ENCODE data around the gene DNAJC1.

DNAJC1 gene

GRCh38 chr10:21924511-21924910, 79.0 kb downstream of the DNAJC1 start:
- POLR2A ChIA-PET (ENCODE audit: low non-redundant PET), result no interaction called here
- TF ChIP-seq CTCF (conservative IDR thresholded peaks at IDR 0.05; ENCODE audit: low read depth), result no peak
- CTCF ChIA-PET, result no interaction called here
- no peak overlapping the region for H3K27ac ChIP-seq
- no peak for DNase-seq (ENCODE audit: low spot score)

DNA sequence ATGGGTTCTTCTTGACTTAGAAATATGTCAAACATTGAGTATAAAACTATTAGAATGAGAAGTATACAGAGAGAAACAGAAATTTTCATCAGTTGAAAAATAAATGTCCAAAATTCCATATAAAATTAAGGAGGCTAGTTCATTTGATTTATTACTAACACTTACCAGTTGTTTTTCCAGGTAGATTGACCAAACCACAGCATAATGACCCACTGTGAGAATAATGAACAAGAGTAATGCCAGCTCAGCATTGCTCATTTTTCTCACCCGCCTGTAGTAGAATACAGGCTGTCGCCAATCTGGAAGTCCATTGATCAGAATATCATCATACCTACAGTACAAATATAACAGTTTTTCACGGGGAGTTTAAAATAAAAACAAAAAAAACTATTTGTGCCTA, 82.9 kb downstream of the DNAJC1 start:
- ChIA-PET CTCF (interaction anchor here (0.5 kb wide), 1 partner anchor 1106 kb away, joined by 3 read pairs; no protein-coding TSS in a partner anchor), POLR2A (ENCODE audit: low non-redundant PET) (no interaction called here)
- DNase-seq (ENCODE audit: low spot score), result no peak
- no peak for TF ChIP-seq CTCF (conservative IDR thresholded peaks at IDR 0.05; ENCODE audit: low read depth)
- no peak overlapping the region for H3K27ac ChIP-seq

DNA sequence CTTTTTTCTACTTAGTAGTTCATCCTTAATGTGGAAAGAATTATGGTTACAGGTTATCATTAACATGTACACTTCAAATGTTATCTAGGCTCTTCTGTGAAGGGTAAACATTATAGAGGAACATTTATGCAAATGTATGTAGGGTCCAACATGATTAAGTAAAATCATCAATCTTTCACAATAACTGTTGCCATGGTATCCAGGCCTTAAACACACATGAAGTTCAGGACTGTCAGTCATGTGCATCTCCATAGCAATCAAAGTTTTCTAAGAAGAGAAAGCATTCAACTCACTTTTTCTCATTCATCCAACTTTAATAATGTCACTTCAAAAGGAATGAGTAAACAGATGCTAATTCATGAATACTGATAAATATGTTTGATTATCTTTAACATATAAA, 83.6 kb downstream of the DNAJC1 start:
- TF ChIP-seq CTCF (conservative IDR thresholded peaks at IDR 0.05; ENCODE audit: low read depth), result no peak
- DNase-seq (ENCODE audit: low spot score), result no peak
- CTCF ChIA-PET, result no interaction called here
- no peak overlapping the region for H3K27ac ChIP-seq
- POLR2A ChIA-PET (ENCODE audit: low non-redundant PET), result no interaction called here

GRCh38 chr10:21919117-21919516, 84.4 kb downstream of the DNAJC1 start:
- DNase-seq (ENCODE audit: low spot score), result no peak
- H3K27ac ChIP-seq, result no peak overlapping the region
- ChIA-PET CTCF (no interaction called here), POLR2A (ENCODE audit: low non-redundant PET) (no interaction called here)
- no peak for TF ChIP-seq CTCF (conservative IDR thresholded peaks at IDR 0.05; ENCODE audit: low read depth)

- no peak overlapping the region for H3K27ac ChIP-seq
- POLR2A ChIA-PET (ENCODE audit: low non-redundant PET), result interaction anchor here (0.7 kb wide), 1 partner anchor 18 kb away, joined by 3 read pairs; no protein-coding TSS in a partner anchor
- no peak for TF ChIP-seq CTCF (conservative IDR thresholded peaks at IDR 0.05; ENCODE audit: low read depth)
- CTCF ChIA-PET, result no interaction called here
- no peak for DNase-seq (ENCODE audit: low spot score)
These were observed 90.9 kb downstream of the DNAJC1 start for GRCh38 chr10:21912625-21913024.

DNA sequence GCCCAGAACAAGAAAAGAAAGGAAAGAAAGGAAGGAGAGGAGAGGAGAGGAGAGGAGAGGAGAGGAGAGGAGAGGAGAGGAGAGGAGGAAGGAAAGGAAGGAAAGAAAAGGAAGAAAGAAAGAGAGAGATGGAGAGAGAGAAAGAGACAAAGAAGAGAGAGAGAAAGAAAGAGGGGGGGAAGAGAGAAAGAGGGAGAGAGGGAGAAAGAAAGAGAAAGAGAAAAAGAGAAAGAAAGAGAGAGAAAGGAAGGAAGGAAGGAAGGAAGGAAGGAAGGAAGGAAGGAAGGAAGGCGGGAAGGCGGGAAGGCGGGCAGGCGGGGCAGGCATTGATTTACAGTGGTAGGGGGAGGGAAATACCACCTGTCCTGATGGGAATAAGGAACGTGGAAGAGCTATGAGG, 92.7 kb downstream of the DNAJC1 start:
- ChIA-PET POLR2A (ENCODE audit: low non-redundant PET) (no interaction called here), CTCF (interaction anchor here (0.5 kb wide), 1 partner anchor 66 kb away, joined by 3 read pairs; no protein-coding TSS in a partner anchor)
- no peak overlapping the region for H3K27ac ChIP-seq
- TF ChIP-seq CTCF (conservative IDR thresholded peaks at IDR 0.05; ENCODE audit: low read depth), result no peak
- no peak for DNase-seq (ENCODE audit: low spot score)

DNA sequence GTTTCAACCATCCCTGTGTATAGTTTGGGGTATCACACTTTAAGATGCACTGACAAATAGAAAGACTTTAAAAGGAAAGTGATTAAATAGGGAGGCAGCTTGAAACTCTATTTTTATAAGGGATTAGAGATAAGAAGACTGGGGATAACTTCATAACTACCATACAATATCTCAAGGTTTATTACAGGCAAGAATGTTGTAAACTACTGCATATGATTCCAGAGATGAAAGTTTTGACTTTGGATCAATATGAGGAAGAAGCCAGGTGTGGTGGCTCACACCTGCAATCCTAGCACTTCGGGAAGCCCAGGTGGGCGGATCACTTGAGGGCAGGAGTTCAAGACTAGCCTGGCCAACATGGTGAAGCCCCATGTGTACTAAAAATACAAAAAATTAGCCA, 96.1 kb downstream of the DNAJC1 start:
- POLR2A ChIA-PET (ENCODE audit: low non-redundant PET), result no interaction called here
- no peak overlapping the region for H3K27ac ChIP-seq
- no peak for DNase-seq (ENCODE audit: low spot score)
- no peak for TF ChIP-seq CTCF (conservative IDR thresholded peaks at IDR 0.05; ENCODE audit: low read depth)
- CTCF ChIA-PET, result no interaction called here
